GM21737 (cell line): ENCODE measurements around the gene TAF4.
"Not testable (repeated sequence)": the region's sequence is repeated elsewhere in the genome, so short reads cannot be mapped to it uniquely, and the experiment has no call there.

Source experiments
- ATAC-seq: cut with Tn5 transposase; IDR thresholded peaks from one replicate; pipeline ENCODE4 v1.9.1; 2021; ENCODE audit warnings: mild to moderate bottlenecking, moderate library complexity; ENCODE audit not compliant: unreplicated experiment

TAF4 gene

DNA sequence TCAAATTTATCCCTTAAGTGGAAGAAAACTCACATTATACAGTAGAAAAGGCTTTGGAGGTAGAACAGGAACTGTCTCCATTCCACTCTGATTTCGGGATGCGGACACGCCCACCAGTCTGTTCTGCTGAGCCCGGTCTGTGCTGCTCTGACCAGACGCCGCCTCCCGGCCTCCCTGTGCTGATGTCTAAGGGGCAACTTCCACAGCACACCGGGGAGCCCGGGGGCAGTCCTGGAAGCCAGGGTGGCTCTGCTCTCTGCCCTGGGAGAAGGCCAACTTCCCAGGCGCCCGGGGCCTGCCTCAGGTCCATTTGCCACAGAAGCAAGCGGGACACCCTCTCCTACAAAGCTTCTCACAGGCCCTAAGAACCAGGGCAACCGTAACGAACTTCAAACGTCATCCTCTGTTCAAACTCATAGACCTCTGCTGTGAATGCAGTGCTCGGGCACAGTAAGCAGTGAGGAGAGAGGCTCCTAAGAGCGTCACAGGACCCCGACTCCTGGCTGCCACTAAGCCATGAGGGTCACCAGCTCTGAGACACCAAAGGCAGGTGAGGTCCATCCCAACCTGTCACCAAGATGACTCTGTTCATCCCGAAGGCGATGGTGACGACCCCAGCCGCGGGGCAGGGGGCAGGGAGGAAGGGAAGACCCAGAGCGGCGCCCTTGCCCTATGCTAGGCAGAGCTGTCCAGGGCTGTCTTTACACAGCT is 5.6 kb downstream of the TAF4 start:
- ATAC-seq, result no peak

- no peak for ATAC-seq
Measured at GRCh38 chr20:62059401-62059800, 6.3 kb downstream of the TAF4 start.

- ATAC-seq, result no peak
Measured at GRCh38 chr20:62058941-62059340, 6.7 kb downstream of the TAF4 start.

- no peak for ATAC-seq
Measured at GRCh38 chr20:62056975-62057374, 8.7 kb downstream of the TAF4 start.

- ATAC-seq, result no peak
Measured at GRCh38 chr20:62056377-62056776, 9.3 kb downstream of the TAF4 start.

DNA sequence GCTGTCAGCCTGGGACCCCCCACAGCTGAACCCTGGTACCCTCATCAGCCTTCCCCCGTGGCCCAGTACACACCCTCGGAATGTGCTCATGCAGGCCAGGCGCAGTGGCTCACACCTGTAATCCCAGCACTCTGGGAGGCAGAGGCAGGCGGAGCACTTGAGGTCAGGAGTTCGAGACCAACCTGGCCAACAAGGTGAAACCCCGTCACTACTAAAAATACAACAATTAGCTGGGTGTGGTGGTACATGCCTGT is 9.9 kb downstream of the TAF4 start:
- ATAC-seq, result not testable (repeated sequence)

DNA sequence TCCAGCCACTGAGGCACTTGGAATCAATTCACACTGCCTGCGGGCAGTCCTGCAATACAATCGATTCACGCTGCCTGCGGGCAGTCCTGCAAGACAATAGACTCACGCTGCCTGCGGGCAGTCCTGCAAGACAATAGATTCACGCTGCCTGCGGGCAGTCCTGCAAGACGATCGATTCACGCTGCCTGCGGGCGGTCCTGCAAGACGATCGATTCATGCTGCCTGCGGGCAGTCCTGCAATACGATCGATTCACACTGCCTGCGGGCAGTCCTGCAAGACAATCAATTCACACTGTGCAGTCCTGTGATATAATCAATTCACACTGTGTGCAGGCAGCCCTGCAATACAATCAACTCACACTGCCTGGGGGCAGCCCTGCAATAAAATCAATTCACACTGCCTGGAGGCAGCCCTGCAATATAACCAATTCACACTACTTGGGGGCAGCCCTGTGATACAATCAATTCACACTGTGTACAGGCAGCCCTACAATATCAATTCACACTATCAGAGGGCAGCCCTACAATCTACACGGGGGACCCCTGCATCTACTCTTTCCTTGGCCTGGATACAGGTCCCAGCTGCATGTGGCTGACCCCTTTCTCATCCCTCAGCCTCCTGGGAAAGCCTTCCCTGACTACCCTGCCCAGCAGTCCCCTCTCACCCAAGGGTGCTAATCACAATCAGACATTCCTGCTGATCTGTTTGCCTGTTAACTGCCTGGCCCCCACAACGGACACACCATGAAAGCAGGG is 10.4 kb downstream of the TAF4 start:
- ATAC-seq, result no peak

- ATAC-seq, result no peak
Measured at GRCh38 chr20:62054451-62054953, 11.2 kb downstream of the TAF4 start.

- no peak for ATAC-seq
Measured at GRCh38 chr20:62053465-62054196, 12.1 kb downstream of the TAF4 start.

GRCh38 chr20:62052842-62053464 is 12.7 kb downstream of the TAF4 start:
- no peak for ATAC-seq

GRCh38 chr20:62052336-62052841 is 13.3 kb downstream of the TAF4 start:
- no peak for ATAC-seq

GRCh38 chr20:62051546-62052255 is 14.0 kb downstream of the TAF4 start:
- no peak for ATAC-seq

DNA sequence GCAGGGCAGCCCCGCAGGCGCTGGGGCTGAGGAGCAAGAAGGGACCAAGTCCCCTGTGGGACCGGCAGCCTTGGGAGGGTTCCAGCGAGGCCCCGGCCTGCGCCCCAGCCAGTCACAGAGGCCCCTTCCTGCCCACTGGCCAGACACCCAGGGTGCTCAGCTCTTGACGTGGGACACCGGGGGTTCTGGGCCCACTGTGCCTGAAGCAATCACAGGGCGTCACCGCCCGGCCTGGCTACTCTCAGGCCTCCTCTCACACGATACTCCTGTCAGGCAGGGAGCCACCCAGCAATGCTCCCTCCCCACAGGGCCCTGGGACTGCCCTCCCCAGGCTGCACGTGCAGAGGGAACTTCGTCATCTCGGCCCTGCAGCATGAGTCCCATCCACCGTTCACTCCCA is 14.5 kb downstream of the TAF4 start:
- no peak for ATAC-seq

DNA sequence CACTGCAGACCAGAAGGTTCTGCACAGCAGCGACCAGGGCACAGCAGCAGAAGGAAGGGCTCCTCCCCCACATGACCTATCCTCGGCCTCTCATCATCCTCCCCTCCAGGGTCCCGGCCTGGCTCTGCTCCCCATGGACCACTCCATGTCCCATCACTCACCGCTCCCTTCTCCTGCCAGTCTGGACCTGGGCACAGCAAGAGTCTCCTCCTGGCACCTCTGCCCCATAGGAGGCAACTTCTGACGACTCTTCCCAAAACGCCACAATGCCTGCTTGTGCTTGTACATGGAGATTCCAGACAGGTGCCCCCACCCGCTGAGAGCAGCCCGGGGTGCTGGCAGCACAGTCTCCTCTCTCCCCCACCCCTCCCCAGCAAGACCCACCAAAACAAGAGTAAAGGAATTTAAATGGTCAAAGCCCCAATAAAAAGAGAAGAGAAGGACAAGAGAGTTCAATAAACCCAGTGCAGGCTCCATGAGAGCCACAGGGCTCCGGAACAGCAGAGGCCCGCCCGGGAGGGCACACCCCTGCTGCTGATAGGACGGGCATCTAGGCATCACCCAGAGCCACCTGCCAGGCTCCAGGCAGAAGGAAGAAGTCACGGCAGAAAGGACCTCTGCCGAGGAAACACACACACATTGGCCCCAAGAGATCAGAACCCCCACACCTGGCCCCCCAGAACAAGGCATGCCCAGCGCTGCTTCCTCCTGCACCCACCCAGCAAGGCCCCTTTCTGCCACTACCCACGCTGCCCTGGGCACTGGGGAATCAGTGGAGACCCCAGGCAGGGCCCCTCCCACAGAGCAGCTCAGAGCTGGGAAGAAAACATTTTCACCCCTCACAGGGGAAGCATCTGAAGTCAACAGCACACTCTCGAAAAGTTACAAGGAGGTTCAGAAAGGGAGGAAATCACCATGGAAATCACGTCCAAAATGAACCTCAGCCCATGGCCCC is 15.2 kb downstream of the TAF4 start:
- no peak for ATAC-seq

- no peak for ATAC-seq
Measured at GRCh38 chr20:62049342-62050165, 16.1 kb downstream of the TAF4 start.

DNA sequence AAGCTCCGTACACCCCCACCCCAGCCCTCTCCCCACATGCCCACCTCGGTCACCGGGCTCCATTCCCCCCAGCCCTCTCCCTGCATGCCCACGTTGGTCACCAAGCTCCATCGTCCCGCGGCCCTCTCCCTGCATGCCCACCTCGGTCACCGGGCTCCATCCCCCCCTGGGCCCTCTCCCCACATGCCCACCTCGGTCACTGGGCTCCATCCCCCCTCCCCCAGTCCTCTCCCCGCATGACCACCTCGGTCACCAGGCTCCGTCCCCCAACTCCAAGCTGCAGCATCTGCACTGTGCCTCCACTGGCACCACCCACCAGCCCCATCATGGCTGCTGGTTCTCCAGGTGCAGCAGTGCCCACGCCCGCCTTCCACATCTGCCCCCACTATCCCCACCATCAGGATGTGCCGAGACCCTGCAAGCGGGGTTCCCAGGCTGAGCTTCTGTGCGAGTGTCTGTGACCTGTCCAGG is 16.8 kb downstream of the TAF4 start:
- ATAC-seq, result no peak

DNA sequence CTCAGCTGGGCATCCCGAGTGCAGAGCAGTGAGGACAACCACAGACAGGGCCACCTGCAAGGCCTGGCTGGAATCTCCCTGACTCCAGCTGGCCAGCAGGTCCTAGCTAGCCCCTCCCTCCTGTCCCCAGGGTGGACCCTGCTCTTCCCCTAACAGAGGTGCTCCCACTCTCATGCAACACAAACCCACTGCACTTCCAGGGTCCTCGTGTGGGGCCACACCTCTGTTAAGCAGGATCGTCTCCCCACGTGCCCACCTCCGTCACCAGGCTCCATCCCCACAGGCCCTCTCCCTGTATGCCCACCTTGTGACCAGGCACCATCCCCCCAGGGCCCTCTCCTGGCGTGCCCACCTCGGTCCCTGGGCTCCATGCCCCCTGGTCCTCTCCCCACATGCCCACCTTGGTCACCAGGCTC is 17.3 kb downstream of the TAF4 start:
- no peak for ATAC-seq

DNA sequence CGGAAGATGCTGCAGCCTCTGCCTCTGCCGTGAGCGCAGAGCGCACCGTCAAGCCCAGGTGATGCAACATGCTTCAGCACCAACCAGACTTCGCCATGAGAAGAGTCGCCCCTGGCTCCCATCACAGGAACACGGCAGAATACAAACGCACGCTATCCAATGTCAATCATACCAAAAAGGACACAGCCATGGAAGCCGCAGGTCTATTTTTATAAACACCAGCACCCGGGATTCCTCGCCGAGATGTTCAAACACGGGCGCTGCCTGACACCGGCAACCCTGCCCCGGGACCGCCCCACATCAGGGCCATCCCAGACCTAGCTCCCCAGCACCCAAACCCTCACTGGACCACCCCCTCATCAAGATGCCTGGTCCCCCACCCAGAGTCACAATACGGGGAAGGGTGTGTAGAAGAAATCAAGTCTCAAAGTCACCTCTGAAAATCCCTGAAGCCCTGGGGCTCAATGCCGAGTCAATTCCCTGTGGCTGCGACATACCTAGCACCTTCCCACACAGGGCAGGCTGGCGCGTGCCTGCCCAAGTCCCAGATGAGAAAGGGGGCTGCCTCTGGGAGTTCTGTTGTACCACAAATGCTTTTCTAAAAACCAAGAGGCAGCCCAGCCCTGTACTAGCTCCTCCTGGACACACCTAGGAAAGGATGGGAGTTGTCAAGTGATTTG is 17.9 kb downstream of the TAF4 start:
- ATAC-seq, result no peak
